K562 (cell line): ENCODE results near the gene IPO9. TPM values are rescaled to one million over a fixed set of nuclear protein-coding genes. Genes with fewer than 3 reads are reported as not detected.
A peak's percentile ranks its signal among the peaks of the same experiment; 100 is the strongest.

ENCODE experiments used
- ATAC-seq: fragments of 200-7000 bp; cut with Tn5 transposase; 3 replicates; pipeline ENCODE4 v1.9.1; 2020; ENCODE audit warnings: moderate library complexity
- BruUV-seq: library from RNA; stranded (reverse); fragments of 400-500 nt; replicated peaks from 2 replicates; lab custom pipeline; 2021; lab: Mats Ljungman, UMichigan
- CTCF ChIA-PET: fragments of 300-600 bp; formaldehyde crosslinking; extraction: SDS; loops from one replicate; lab custom pipeline; 2021; ENCODE audit warnings: low intra/inter-chr PET ratio; lab: Yijun Ruan, JAX
- POLR2A ChIA-PET: fragments of 300-600, 350-650 bp; sonication (Branson Sonifier 250); formaldehyde crosslinking; extraction: SDS; loops from one replicate; lab custom pipeline; 2021; ENCODE audit warnings: antibody characterized with exemption, inconsistent platforms; lab: Yijun Ruan, JAX
- DNase-seq, 4 experiments: peaks; one replicate each; pipeline versions ENCODE4 v3.0.0 to v3.0.0-alpha.2; 2011 to 2018; ENCODE audit warnings: low spot score in 3 of 4, mixed read lengths in 3 of 4; ENCODE audit errors: extremely low read depth in 1 of 4
- FAIRE-seq: peaks from 2 replicates; lab custom pipeline; 2011; peaks lifted over from hg19 to GRCh38; lab: Jason Lieb, UNC
- H2AFZ ChIP-seq: 2 replicates; pipeline ENCODE4 v1.6.0; 2011; ENCODE audit warnings: low read depth, low read length, control low read depth, inconsistent platforms
- H3K27ac ChIP-seq: fragments of 200-600 bp; 3 replicates; pipeline ENCODE4 v1.8.0; 2011; ENCODE audit warnings: low read depth, mild to moderate bottlenecking, control low read depth, inconsistent platforms, low read length, moderate library complexity, mixed read lengths; ENCODE audit errors: extremely low read depth
- H3K27me3 ChIP-seq, 2 experiments: fragments of 300-600 bp in 1 of 2; 2 replicates in 1 of 2; 3 replicates in 1 of 2; pipeline versions ENCODE4 v1.6.0 to v1.8.0; 2011; ENCODE audit warnings: inconsistent platforms in 2 of 2, low read length in 2 of 2, mild to moderate bottlenecking in 1 of 2, mixed read lengths in 1 of 2, moderate library complexity in 1 of 2; ENCODE audit not compliant: control insufficient read depth in 2 of 2, insufficient read depth in 2 of 2
- H3K36me3 ChIP-seq: fragments of 300-600 bp; 3 replicates; pipeline ENCODE4 v1.8.0; 2011; ENCODE audit warnings: mild to moderate bottlenecking, low read length, inconsistent platforms; ENCODE audit not compliant: control insufficient read depth, insufficient read depth
- H3K4me1 ChIP-seq, 2 experiments: fragments of 200-600 bp in 1 of 2; replicated peaks in 1 of 2; 2 replicates in 1 of 2; 3 replicates in 1 of 2; pipeline versions ENCODE4 v1.5.1 to v1.8.0; 2011; ENCODE audit warnings: inconsistent platforms in 2 of 2, low read length in 2 of 2, mild to moderate bottlenecking in 1 of 2, mixed read lengths in 1 of 2, moderate library complexity in 1 of 2; ENCODE audit not compliant: control insufficient read depth in 2 of 2, insufficient read depth in 2 of 2
- H3K4me2 ChIP-seq: 2 replicates; pipeline ENCODE4 v1.6.1; 2011; ENCODE audit warnings: low read length, control low read depth, inconsistent platforms, mixed read lengths; ENCODE audit not compliant: insufficient read depth
- H3K4me3 ChIP-seq: fragments of 200-600 bp; sonication (generic), shearing (Covaris generic); 2 replicates; pipeline ENCODE4 v1.5.1; 2016; ENCODE audit warnings: control low read depth, inconsistent platforms
- H3K79me2 ChIP-seq: fragments of 200-600 bp; 3 replicates; pipeline ENCODE4 v1.8.0; 2011; ENCODE audit warnings: low read length, inconsistent platforms; ENCODE audit not compliant: control insufficient read depth, insufficient read depth
- H3K9ac ChIP-seq, 2 experiments: 2 replicates each; pipeline versions ENCODE4 v1.6.0 to v1.6.1; 2011; ENCODE audit warnings: low read depth in 2 of 2, low read length in 2 of 2, control low read depth in 1 of 2, inconsistent platforms in 1 of 2, mild to moderate bottlenecking in 1 of 2, mixed read lengths in 1 of 2; ENCODE audit not compliant: insufficient read depth in 1 of 2
- H3K9me1 ChIP-seq: one replicate; pipeline ENCODE4 v1.6.0; 2011; ENCODE audit warnings: inconsistent platforms, mild to moderate bottlenecking, low read length, moderate library complexity; ENCODE audit not compliant: control insufficient read depth, insufficient read depth
- H3K9me3 ChIP-seq: replicated peaks from 2 replicates; pipeline ENCODE4 v1.5.1; 2011; ENCODE audit warnings: low read depth, low read length, inconsistent platforms; ENCODE audit not compliant: control insufficient read depth, insufficient read depth
- H4K20me1 ChIP-seq: replicated peaks from 2 replicates; pipeline ENCODE4 v1.6.1; 2011; ENCODE audit warnings: low read length, inconsistent platforms, mixed read lengths; ENCODE audit not compliant: control insufficient read depth, insufficient read depth
- EZH2 ChIP-seq: IDR thresholded peaks from 2 replicates; pipeline ENCODE4 v1.6.1; 2012; ENCODE audit warnings: low read depth, mild to moderate bottlenecking, inconsistent platforms, low read length, borderline replicate concordance
- HDAC1 ChIP-seq, 2 experiments: fragments of 450-650 bp; IDR thresholded peaks; 2 replicates each; pipeline ENCODE4 v1.6.1; 2016 to 2017; ENCODE audit warnings: inconsistent platforms in 1 of 2, mild to moderate bottlenecking in 1 of 2, moderate library complexity in 1 of 2
- KDM1A ChIP-seq, 2 experiments: fragments of 450-650 bp; IDR thresholded peaks; 2 replicates each; pipeline ENCODE4 v1.6.1; 2016; ENCODE audit warnings: mild to moderate bottlenecking in 2 of 2
- NCOA1 ChIP-seq: fragments of 450-650 bp; IDR thresholded peaks from 2 replicates; pipeline ENCODE4 v1.6.1; 2016; ENCODE audit warnings: low read depth
- NFATC3 ChIP-seq: fragments of 450-650 bp; IDR thresholded peaks from 2 replicates; pipeline ENCODE4 v1.6.1; 2017; ENCODE audit warnings: mild to moderate bottlenecking
- POLR2A ChIP-seq: fragments of 450-650 bp; conservative IDR thresholded peaks from 2 replicates; pipeline ENCODE4 v1.6.1; 2016
- RB1 ChIP-seq: fragments of 450-650 bp; IDR thresholded peaks from 2 replicates; pipeline ENCODE4 v1.6.1; 2017; ENCODE audit warnings: low read depth, mild to moderate bottlenecking
- WHSC1 ChIP-seq: IDR thresholded peaks from one replicate; pipeline ENCODE4 v1.6.1; 2012; ENCODE audit warnings: low read length, control low read depth, inconsistent platforms
- WGBS: fragments of 100-300 bp; shearing (Covaris generic); methylation state at CpG from one replicate; pipeline ENCODE4 v1.1.6; 2016; ENCODE audit warnings: low coverage, mixed read lengths; ENCODE audit not compliant: insufficient coverage; ENCODE audit errors: missing lambda C conversion rate; 5-methylcytosine and 5-hydroxymethylcytosine counted together
- in situ Hi-C: fragments of 300-500 bp; cut with MboI; formaldehyde crosslinking; loops from 4 replicates; pipeline ENCODE4 v1.15.0; 2018; ENCODE audit warnings: inconsistent platforms, mixed read lengths
- intact Hi-C: fragments of 100-400 bp; cut with micrococcal nuclease; formaldehyde crosslinking; loops from 2 replicates; pipeline ENCODE4 v1.14.2; 2022
- polyA plus RNA-seq, 8 experiments: library from polyadenylated mRNA; depleted of rRNA in 4 of 8; stranded (reverse) in 5 of 8; unstranded in 3 of 8; fragments of >200 nt; fragmentation: Nextera tagmentation in 2 of 8; fragmentation: Illumina TruSeq in 1 of 8; extraction: Ambion mirVana in 2 of 8; extraction: Trizol in 1 of 8; gene quantifications; 2 replicates each; pipeline versions ENCODE4 v1.2.1 to v1.2.3, GENCODE V29; 2011 to 2014; ENCODE audit warnings: inconsistent platforms in 1 of 8, missing spikeins in 1 of 8
- total RNA-seq, 7 experiments: library from RNA; depleted of rRNA in 6 of 7; stranded (reverse); fragments of >200 nt in 6 of 7; fragmentation: Illumina TruSeq in 2 of 7; extraction: Trizol in 2 of 7; gene quantifications; 2 replicates each; pipeline versions ENCODE4 v1.2.1 to v1.2.3, GENCODE V29; 2011 to 2021; ENCODE audit warnings: low replicate concordance in 1 of 7

IPO9 gene
- total and polyA plus RNA-seq, 9 of the 15 experiments (the other 6 are each of a cell fraction or from before 2014, with no cell fraction given) = 27.9 to 78.6 (median 43.9) TPM

DNA sequence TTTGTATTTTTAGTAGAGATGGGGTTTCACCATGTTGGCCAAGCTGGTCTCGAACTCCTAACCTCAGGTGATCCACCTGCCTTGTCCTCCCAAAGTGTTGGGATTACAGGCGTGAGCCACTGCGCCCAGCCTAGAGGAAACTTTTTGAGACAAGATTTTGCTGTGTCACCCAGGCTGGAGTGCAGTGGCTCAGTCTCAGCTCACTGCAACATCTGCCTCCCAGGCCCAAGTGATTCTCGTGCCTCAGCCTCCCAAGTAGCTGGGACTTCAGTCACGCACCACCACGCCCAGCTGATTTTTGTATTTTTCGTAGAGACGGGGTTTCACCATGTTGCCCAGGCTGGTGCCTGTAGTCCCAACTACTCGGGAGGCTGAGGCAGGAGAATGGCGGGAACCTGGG lies 10.1 kb downstream of the IPO9 start (continued):
- 0 out of 4 replicates have a peak, but pooled peaks of 1 of the 2 experiments have one; percentile 13 for TF ChIP-seq HDAC1 (IDR thresholded peaks at IDR 0.05)
- TF ChIP-seq RB1 = 0 out of 2 replicates have a peak, but pooled peaks have one; percentile 21
- peak; percentile 27 to 44; a peak in 2 of 4 replicates for TF ChIP-seq KDM1A (IDR thresholded peaks at IDR 0.05)
- TF ChIP-seq POLR2A = 0 out of 2 replicates have a peak, but pooled peaks have one; percentile 17
- TF ChIP-seq NFATC3 = peak; percentile 88; the same call in 1 of the 2 replicates

DNA sequence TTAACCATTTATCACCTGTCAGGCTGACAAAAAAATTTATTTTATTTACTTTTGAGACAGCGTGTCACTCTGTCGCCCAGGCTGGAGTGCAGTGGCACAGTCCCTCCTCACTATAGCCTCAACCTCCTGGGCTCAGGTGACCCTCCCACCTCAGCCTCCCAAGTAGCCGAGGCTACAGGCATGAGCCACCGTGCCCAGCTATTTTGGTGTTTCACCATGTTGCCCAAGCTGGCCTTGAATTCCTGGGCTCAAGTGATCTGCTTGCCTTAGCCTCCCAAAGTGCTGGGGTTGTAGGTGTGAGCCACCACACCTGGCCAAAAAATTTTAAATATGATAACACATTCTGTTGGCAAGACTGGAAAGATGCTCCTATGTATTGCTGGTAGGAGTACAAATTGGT lies 11.1 kb downstream of the IPO9 start:
- Histone ChIP-seq H2AFZ (no peak overlapping the region), H3K9me1 (no peaks in the 10 kb centered on the region), H3K9me3 (no peaks in the 10 kb centered on the region), H3K27me3 (no peaks in the 10 kb centered on the region), H3K36me3 (peaks cover 58% of the 10 kb centered on the region), H3K4me1 (peaks cover 4 to 17% of the 10 kb centered on the region in 2 experiments; a peak in 4 of 5 replicates), H3K9ac (peak overlapping the region in 1 of 2 experiments; percentile 40; a peak in 1 of 4 replicates), H4K20me1 (peaks cover 14% of the 10 kb centered on the region), H3K4me3 (no peak overlapping the region), H3K4me2 (no peak overlapping the region), H3K79me2 (peaks cover 96% of the 10 kb centered on the region), H3K27ac (no peak overlapping the region)
- POLR2A ChIA-PET = interaction anchor here (0.6 to 3.0 kb wide), 7 partner anchors 9 to 864 kb away, joined by 3 to 13 read pairs (median 4); partner anchors contain the start of gene IPO9
- CTCF ChIA-PET = no interaction called here
- ATAC-seq (no peak), FAIRE-seq (no peak), DNase-seq (no peak)
- TF ChIP-seq EZH2 (no peak), NCOA1 (no peak), WHSC1 (peak; percentile 54)
- intact Hi-C loops (no loop called here), in situ Hi-C loops (no loop called here)
- 90% methylated on average over 4 of the region's 4 CpGs for WGBS
- no TSS peak for BruUV-seq
